Astrocyte of the cerebellum (primary cell): Measurements from ENCODE around the gene ASTN2.

Source experiments
- DNase-seq: peaks from one replicate; pipeline ENCODE4 v3.0.0-alpha.2; 2011; ENCODE audit warnings: low read depth
- H3K4me3 ChIP-seq: 2 replicates; pipeline ENCODE4 v1.5.1; 2011; ENCODE audit warnings: mild to moderate bottlenecking, low read depth, low read length, moderate library complexity
- CTCF ChIP-seq: IDR thresholded peaks from 2 replicates; pipeline ENCODE4 v1.5.1; 2012; ENCODE audit warnings: low read length, low read depth, moderate library complexity, mild to moderate bottlenecking; ENCODE audit errors: missing control alignments
- in situ Hi-C: cut with HindIII; loops from 2 replicates; pipeline ENCODE4 v1.10.0; 2017; ENCODE audit warnings: low sequenced_read_pairs

The ASTN2 gene

GRCh38 chr9:117138231-117138630 is 276.6 kb downstream of the ASTN2 start:
- no peak for DNase-seq
- in situ Hi-C loops: no loop called here
- TF ChIP-seq CTCF: no peak
- H3K4me3 ChIP-seq: no peak overlapping the region

- in situ Hi-C loops: no loop called here
- H3K4me3 ChIP-seq: no peak overlapping the region
- TF ChIP-seq CTCF: no peak
- DNase-seq: no peak
Observed at GRCh38 chr9:117136461-117136860, 278.4 kb downstream of the ASTN2 start.

GRCh38 chr9:117135501-117136098 is 279.3 kb downstream of the ASTN2 start:
- no peak for DNase-seq
- TF ChIP-seq CTCF: no peak
- in situ Hi-C loops: no loop called here
- no peak overlapping the region for H3K4me3 ChIP-seq

- no peak for DNase-seq
- H3K4me3 ChIP-seq: no peak overlapping the region
- in situ Hi-C loops: no loop called here
- no peak for TF ChIP-seq CTCF
Observed at GRCh38 chr9:117134826-117135500, 279.9 kb downstream of the ASTN2 start.

GRCh38 chr9:117126871-117127270 is 288.0 kb downstream of the ASTN2 start:
- in situ Hi-C loops: no loop called here
- DNase-seq: no peak
- H3K4me3 ChIP-seq: no peak overlapping the region
- no peak for TF ChIP-seq CTCF

GRCh38 chr9:117125531-117125930 is 289.3 kb downstream of the ASTN2 start:
- in situ Hi-C loops: no loop called here
- TF ChIP-seq CTCF: no peak
- DNase-seq: no peak
- H3K4me3 ChIP-seq: no peak overlapping the region
